Ovary (tissue), 9 donors: Measurements from ENCODE around the gene CRCP. TPM values are rescaled to one million over a fixed set of nuclear protein-coding genes. Genes with fewer than 3 reads are reported as not detected.
"Not testable (repeated sequence)": the region's sequence is repeated elsewhere in the genome, so short reads cannot be mapped to it uniquely, and the experiment has no call there.

Source experiments
- DNase-seq, 5 donors: peaks; one replicate each; pipeline ENCODE4 v3.0.0-alpha.2; 2019 to 2020
- H3K27ac ChIP-seq, 2 donors: fragments of 200-600 bp; one replicate each; pipeline versions ENCODE4 v1.5.1 to v1.8.0; 2019 to 2022
- H3K27me3 ChIP-seq: fragments of 200-600 bp; one replicate; pipeline ENCODE4 v1.8.0; 2022
- H3K36me3 ChIP-seq: fragments of 200-600 bp; sonication (generic); one replicate; pipeline ENCODE4 v1.5.1; 2019
- H3K4me1 ChIP-seq: one replicate; pipeline ENCODE4 v1.8.1; 2013; ENCODE audit warnings: mild to moderate bottlenecking, moderate library complexity; ENCODE audit not compliant: insufficient read depth
- H3K4me3 ChIP-seq: fragments of 200-600 bp; sonication (generic); one replicate; pipeline ENCODE4 v1.5.1; 2017
- H3K9me3 ChIP-seq, 2 donors: fragments of 200-600 bp in 1 of 2; sonication (generic) in 1 of 2; one replicate each; pipeline versions ENCODE4 v1.5.1 to v1.8.1; 2013 to 2019; ENCODE audit warnings: mild to moderate bottlenecking in 1 of 2, moderate library complexity in 1 of 2
- EP300 ChIP-seq: sonication (generic); formaldehyde crosslinking; IDR thresholded peaks from one replicate; pipeline ENCODE4 v1.6.1; 2017; ENCODE audit warnings: antibody characterized with exemption
- POLR2A ChIP-seq: fragments of 450-650 bp; IDR thresholded peaks from one replicate; pipeline ENCODE4 v1.6.1; 2017; ENCODE audit warnings: antibody characterized with exemption, mild to moderate bottlenecking, moderate library complexity
- WGBS, 3 donors: extraction: QIAGEN DNeasy Blood & Tissue Kit in 1 of 3; methylation state at CpG; one replicate each; pipeline versions ENCODE4 v1.1.5 to v1.1.7; 2013 to 2017; 5-methylcytosine and 5-hydroxymethylcytosine counted together
- intact Hi-C, 4 donors: fragments of 100-400 bp; cut with DNase I; formaldehyde crosslinking; loops; one replicate each; pipeline versions ENCODE4 v1.11.0 to v1.15.1; 2022 to 2023
- polyA plus RNA-seq, 2 donors: library from polyadenylated mRNA; stranded (reverse); fragments of 200-250 nt in 1 of 2; fragments of 350-450 nt in 1 of 2; fragmentation: Illumina TruSeq in 1 of 2; extraction: RNeasy Lipid Tissue Mini Kit (QIAGEN cat#74804) in 1 of 2; gene quantifications; one replicate each; pipeline ENCODE4 v1.2.3, GENCODE V29; 2013 to 2014
- total RNA-seq, 7 donors: library from RNA; depleted of rRNA in 2 of 7; stranded (reverse); fragments of >200 nt in 2 of 7; fragmentation: NEBNext Ultra II Directional in 3 of 7; extraction: Animal tissue kit (Norgen Biotek cat#: 25700) in 3 of 7; gene quantifications; one replicate each; pipeline versions ENCODE4 v1.1.0 to v1.2.4, GENCODE V29; 2016 to 2023
- TF ChIP-seq, protein P1 (sequence below), 3 donors: fragments of 450-650 bp in 2 of 3; fragments of 200-600 bp in 1 of 3; IDR thresholded peaks; one replicate each; pipeline versions ENCODE4 v1.5.1 to v1.8.0; 2016 to 2022; ENCODE audit warnings: antibody characterized with exemption in 3 of 3, mild to moderate bottlenecking in 1 of 3
- donor health status: DM: no; HTN: no; CAD: no; lungs with moderate emphysema.
- donor health status: DM: no; HTN: no; CAD: no.
- donor health status: Bipolar disorder and iron deficiency.
- donor health status: DM: yes; HTN: yes; CAD: no.
- donor health status: DM: no; HTN: no; CAD: no.
- donor health status: DM: yes; HTN: yes; CAD: no.

Gene CRCP
- total and polyA plus RNA-seq, 9 donors, result 23.2 to 46.8 (median 29.1) TPM

DNA sequence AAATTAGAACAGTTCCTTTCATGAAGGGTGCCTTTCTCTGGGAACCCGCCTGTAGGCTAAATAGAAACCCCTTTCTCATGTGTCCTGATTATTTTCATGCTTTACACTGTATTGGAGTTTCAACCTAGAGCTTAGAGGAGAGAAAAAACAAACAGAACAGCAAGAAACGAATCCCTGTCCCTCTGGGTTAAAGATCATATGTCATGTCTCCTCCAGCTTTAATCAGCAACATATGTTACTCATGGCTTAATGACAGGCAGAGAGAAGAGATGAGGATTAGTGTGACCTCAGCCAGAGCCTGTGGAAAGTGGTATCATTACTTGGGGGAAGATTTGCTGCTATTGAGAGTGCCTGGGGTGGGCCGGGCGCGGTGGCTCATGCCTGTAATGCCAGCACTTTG lies 32.1 kb downstream of the CRCP start:
- WGBS, 3 donors, result 71 to 79% (median 78%) methylated on average over 5 of the region's 5 CpGs
- Histone ChIP-seq H3K9me3 (no peaks in the 10 kb centered on the region), H3K27me3 (no peaks in the 10 kb centered on the region), H3K4me3 (no peak overlapping the region), H3K27ac (peak overlapping the region in 1 of 2 donors; percentile 64), H3K4me1 (peaks cover 26% of the 10 kb centered on the region), H3K36me3 (no peaks in the 10 kb centered on the region)
- no peak for TF ChIP-seq EP300
- TF ChIP-seq, protein P1, sequence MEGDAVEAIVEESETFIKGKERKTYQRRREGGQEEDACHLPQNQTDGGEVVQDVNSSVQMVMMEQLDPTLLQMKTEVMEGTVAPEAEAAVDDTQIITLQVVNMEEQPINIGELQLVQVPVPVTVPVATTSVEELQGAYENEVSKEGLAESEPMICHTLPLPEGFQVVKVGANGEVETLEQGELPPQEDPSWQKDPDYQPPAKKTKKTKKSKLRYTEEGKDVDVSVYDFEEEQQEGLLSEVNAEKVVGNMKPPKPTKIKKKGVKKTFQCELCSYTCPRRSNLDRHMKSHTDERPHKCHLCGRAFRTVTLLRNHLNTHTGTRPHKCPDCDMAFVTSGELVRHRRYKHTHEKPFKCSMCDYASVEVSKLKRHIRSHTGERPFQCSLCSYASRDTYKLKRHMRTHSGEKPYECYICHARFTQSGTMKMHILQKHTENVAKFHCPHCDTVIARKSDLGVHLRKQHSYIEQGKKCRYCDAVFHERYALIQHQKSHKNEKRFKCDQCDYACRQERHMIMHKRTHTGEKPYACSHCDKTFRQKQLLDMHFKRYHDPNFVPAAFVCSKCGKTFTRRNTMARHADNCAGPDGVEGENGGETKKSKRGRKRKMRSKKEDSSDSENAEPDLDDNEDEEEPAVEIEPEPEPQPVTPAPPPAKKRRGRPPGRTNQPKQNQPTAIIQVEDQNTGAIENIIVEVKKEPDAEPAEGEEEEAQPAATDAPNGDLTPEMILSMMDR (IDR thresholded peaks at IDR 0.05), result no peak
- no peak for TF ChIP-seq POLR2A
- DNase-seq, result no peak
- intact Hi-C loops, result loop anchor here in 1 of 4 donors (10.0 kb wide), 1 partner anchor 58 kb away; the partner anchor contains the start of gene TPST1

DNA sequence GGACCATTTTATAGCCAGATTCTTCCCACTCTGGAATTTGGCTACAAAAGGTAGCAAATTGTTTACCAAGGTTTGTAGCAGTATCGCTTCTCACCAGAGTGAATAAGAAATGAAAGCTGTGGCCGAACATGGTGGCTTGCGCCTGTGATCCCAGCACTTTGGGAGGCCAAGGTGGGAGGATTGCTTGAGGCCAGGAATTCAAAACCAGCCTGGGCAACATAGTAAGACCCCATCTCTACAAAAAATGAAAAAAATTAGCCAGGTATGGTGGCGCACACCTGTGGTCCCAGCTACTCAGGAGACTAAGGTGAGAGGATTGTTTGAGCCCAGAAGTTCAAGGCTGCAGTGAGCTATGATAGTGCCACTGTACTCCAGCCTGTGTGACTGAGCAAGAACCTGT lies 33.0 kb downstream of the CRCP start:
- Histone ChIP-seq H3K27ac (peak overlapping the region in 1 of 2 donors; percentile 66), H3K4me1 (peaks cover 34% of the 10 kb centered on the region)
- not testable (repeated sequence) for H3K4me3 ChIP-seq, DNase-seq, H3K36me3 ChIP-seq, H3K27me3 ChIP-seq, H3K9me3 ChIP-seq
- WGBS, 3 donors, result 97 to 100% (median 99%) methylated on average over 4 of the region's 4 CpGs
- intact Hi-C loops, result loop anchor here in 1 of 4 donors (10.0 kb wide), 1 partner anchor 57 kb away; the partner anchor contains the start of gene TPST1

DNA sequence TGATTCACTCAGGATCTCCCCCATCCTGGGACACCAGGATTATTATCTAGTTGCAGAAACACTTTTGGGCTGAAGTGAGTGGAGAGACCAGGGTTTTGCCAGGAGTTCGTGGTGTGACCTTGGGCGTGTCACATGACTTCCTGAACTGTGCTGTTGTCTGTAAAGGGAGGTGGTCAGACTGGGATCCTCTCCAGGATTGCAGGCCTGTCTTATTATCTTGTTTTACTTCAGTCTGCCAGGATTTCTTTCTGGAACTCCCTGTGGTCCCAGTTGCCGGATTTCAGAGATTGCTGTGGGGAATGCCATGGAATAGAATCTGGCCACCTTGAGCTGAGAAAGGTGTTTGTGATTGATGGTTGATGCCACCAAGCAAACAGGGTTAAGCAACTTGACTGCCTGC lies 35.8 kb downstream of the CRCP start:
- no peak for TF ChIP-seq POLR2A
- TF ChIP-seq EP300, result no peak
- TF ChIP-seq, protein P1 (IDR thresholded peaks at IDR 0.05), result no peak
- H3K4me1 ChIP-seq, result peaks cover 30% of the 10 kb centered on the region
- H3K36me3 ChIP-seq, result no peaks in the 10 kb centered on the region
- peak; percentile 78 to 87 (median 84) for DNase-seq
- H3K27ac ChIP-seq, result peak overlapping the region; percentile 66 to 77
- H3K4me3 ChIP-seq, result no peak overlapping the region
- intact Hi-C loops, result no loop called here
- no peaks in the 10 kb centered on the region for H3K27me3 ChIP-seq
- H3K9me3 ChIP-seq, result no peaks in the 10 kb centered on the region
- WGBS, 3 donors, result 1 to 10% (median 6%) methylated on average over 3 of the region's 3 CpGs

DNA sequence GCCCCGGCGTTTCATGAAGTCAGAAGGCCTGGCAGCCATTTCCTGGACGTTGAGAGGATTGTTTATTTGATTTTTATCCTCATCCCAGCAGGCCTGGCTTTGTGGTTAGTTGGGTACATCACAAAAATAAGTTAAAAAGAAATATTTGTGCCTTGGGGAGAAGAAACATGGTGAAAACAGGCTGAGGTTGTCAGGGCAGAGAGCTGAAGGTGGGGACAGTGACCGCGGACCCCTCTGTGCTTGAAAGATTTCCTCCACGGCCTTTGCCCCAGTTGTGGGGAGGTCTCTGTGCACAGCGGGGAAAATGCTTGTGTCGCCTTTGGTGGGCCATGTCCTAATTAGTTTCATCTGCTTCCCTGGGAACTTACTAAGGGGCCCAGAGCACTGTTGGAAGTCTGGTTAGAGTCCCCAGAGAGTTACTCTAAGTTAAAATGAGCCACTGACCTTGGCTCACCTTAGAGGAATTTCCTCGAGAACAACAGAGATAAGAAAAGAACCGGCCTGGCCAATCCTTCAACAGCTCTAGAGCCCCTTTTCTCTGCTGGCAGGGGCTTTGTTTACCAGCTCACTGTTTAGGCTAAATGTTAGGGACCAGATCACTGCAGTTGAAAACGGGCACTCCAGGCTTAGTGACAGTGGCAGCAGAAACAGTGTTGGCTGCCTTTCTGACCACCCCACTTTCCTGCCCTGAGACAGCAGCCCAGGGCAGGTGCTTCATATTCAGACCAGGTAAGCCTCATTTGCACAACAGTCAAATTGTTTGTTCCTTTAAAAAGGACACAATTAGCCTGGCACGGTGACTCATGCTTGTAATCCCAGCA lies 37.9 kb downstream of the CRCP start:
- no peaks in the 10 kb centered on the region for H3K27me3 ChIP-seq
- peak overlapping the region; percentile 1 to 46 for H3K27ac ChIP-seq
- peaks cover 24% of the 10 kb centered on the region for H3K4me1 ChIP-seq
- 18 to 27% (median 22%) methylated on average over 12 of the region's 12 CpGs for WGBS, 3 donors
- H3K36me3 ChIP-seq, result no peaks in the 10 kb centered on the region
- TF ChIP-seq, protein P1 (IDR thresholded peaks at IDR 0.05), result no peak
- TF ChIP-seq POLR2A (no peak), EP300 (no peak)
- H3K9me3 ChIP-seq, result no peaks in the 10 kb centered on the region
- DNase-seq, result no peak
- intact Hi-C loops, result no loop called here
- no peak overlapping the region for H3K4me3 ChIP-seq

DNA sequence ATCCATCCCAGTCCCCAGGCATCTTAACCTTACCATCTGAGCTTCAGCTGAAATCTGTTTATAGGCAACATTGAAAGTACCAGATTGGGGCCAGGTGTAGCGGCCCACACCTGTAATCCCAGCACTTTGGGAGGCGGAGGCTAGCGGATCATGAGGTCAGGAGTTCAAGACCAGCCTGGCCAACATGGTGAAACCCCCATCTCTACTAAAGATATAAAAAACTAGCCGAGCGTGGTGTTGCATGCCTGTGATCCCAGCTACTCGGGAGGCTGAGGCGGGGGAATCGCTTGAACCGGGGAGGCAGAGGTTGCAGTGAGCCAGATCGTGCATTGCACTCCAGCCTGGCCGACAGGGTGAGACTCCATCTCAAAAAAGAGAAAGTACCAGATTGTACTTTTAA lies 39.0 kb downstream of the CRCP start:
- 94 to 96% (median 95%) methylated on average over 11 of the region's 11 CpGs for WGBS, 3 donors
- Histone ChIP-seq H3K9me3 (no peaks in the 10 kb centered on the region), H3K36me3 (no peaks in the 10 kb centered on the region), H3K27ac (no peak overlapping the region), H3K4me3 (no peak overlapping the region), H3K4me1 (peaks cover 23% of the 10 kb centered on the region), H3K27me3 (no peaks in the 10 kb centered on the region)
- peak in 1 of 5 donors; percentile 27 for DNase-seq
- TF ChIP-seq EP300 (no peak), POLR2A (no peak)
- TF ChIP-seq, protein P1 (IDR thresholded peaks at IDR 0.05), result no peak
- intact Hi-C loops, result no loop called here

DNA sequence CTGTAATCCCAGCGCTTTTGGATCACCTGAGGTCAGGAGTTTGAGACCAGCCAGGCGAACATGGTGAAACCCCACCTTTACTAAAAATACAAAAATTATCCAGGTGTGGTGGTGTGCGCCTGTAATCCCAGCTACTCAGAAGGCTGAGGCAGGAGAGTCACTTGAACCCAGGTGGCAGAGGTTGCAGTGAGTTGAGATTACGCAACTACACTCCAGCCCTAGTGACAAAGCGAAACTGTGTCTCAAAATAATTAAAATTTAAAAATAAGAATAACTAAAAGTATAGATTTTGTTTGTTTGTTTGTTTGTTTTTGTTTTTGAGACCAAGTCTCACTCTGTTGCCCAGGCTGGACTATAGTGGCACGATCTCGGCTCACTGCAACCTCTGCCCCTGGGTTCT lies 41.4 kb downstream of the CRCP start:
- H3K4me1 ChIP-seq, result peaks cover 17% of the 10 kb centered on the region
- H3K9me3 ChIP-seq, DNase-seq, H3K27me3 ChIP-seq, H3K27ac ChIP-seq, H3K36me3 ChIP-seq, intact Hi-C loops, H3K4me3 ChIP-seq: not testable (repeated sequence)
- 97 to 99% (median 98%) methylated on average over 7 of the region's 7 CpGs for WGBS, 3 donors
